ENCODE measurements around the gene RAI1.

RAI1 gene

GRCh38 chr17:17815062-17815406, 133.8 kb downstream of the RAI1 start:
- DNase-seq (ENCODE audit: low spot score), result no peak

GRCh38 chr17:17815436-17816200, 134.4 kb downstream of the RAI1 start:
- no peak for DNase-seq (ENCODE audit: low spot score)

GRCh38 chr17:17816240-17816814, 135.1 kb downstream of the RAI1 start:
- no peak for DNase-seq (ENCODE audit: low spot score)

GRCh38 chr17:17816831-17817551, 135.7 kb downstream of the RAI1 start:
- DNase-seq (ENCODE audit: low spot score), result no peak

GRCh38 chr17:17817552-17817947, 136.3 kb downstream of the RAI1 start:
- no peak for DNase-seq (ENCODE audit: low spot score)

GRCh38 chr17:17818088-17818526, 136.8 kb downstream of the RAI1 start:
- DNase-seq (ENCODE audit: low spot score), result no peak

GRCh38 chr17:17819111-17819510, 137.9 kb downstream of the RAI1 start:
- no peak for DNase-seq (ENCODE audit: low spot score)

GRCh38 chr17:17819561-17819995, 138.3 kb downstream of the RAI1 start:
- DNase-seq (ENCODE audit: low spot score), result peak; percentile 80

- DNase-seq (ENCODE audit: low spot score), result no peak
These were observed 138.8 kb downstream of the RAI1 start for GRCh38 chr17:17820046-17820445.

- no peak for DNase-seq (ENCODE audit: low spot score)
These were observed 139.4 kb downstream of the RAI1 start for GRCh38 chr17:17820463-17821158.

GRCh38 chr17:17822189-17822588, 140.9 kb downstream of the RAI1 start:
- DNase-seq (ENCODE audit: low spot score), result no peak

GRCh38 chr17:17822616-17823015, 141.4 kb downstream of the RAI1 start:
- no peak for DNase-seq (ENCODE audit: low spot score)

GRCh38 chr17:17823433-17824118, 142.3 kb downstream of the RAI1 start:
- DNase-seq (ENCODE audit: low spot score), result peak; percentile 90

GRCh38 chr17:17824119-17824782, 143.0 kb downstream of the RAI1 start:
- DNase-seq (ENCODE audit: low spot score), result no peak

GRCh38 chr17:17824783-17825614, 143.7 kb downstream of the RAI1 start:
- DNase-seq (ENCODE audit: low spot score), result no peak

- no peak for DNase-seq (ENCODE audit: low spot score)
These were observed 145.1 kb downstream of the RAI1 start for GRCh38 chr17:17826342-17826713.

GRCh38 chr17:17826942-17827785, 145.9 kb downstream of the RAI1 start:
- no peak for DNase-seq (ENCODE audit: low spot score)

- no peak for DNase-seq (ENCODE audit: low spot score)
These were observed 146.8 kb downstream of the RAI1 start for GRCh38 chr17:17827826-17828621.

GRCh38 chr17:17830269-17830567, 149.0 kb downstream of the RAI1 start:
- DNase-seq (ENCODE audit: low spot score), result no peak

All from RKO (cell line).